Activated effector memory CD4-positive, alpha-beta T cell treated with Interleukin-2 at 50 U/mL for 16 hours (primary cell): ENCODE data around the gene DOCK9.

ENCODE experiments used
- DNase-seq: peaks from one replicate; pipeline ENCODE4 v3.0.0-alpha.2; 2020

The DOCK9 gene

DNA sequence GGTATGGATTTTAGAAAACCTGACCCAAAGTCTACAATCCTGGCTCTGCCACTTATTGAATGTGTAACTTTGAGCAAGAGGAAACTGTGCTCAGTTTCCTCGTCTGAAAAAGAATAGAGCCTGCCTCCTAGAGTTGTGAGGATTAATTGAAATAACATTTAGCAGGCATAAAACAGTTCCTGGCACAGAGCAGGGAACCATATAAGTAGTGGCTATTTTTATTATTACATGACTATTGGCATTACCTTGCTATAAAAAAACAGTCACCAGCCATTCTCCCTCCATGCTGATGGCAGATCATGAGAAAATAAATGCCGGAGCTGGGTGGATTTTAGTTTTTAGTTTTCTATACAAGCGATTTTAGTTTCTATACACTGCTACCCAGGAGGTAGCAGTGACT, 5.8 kb downstream of the DOCK9 start:
- DNase-seq, result no peak

DNA sequence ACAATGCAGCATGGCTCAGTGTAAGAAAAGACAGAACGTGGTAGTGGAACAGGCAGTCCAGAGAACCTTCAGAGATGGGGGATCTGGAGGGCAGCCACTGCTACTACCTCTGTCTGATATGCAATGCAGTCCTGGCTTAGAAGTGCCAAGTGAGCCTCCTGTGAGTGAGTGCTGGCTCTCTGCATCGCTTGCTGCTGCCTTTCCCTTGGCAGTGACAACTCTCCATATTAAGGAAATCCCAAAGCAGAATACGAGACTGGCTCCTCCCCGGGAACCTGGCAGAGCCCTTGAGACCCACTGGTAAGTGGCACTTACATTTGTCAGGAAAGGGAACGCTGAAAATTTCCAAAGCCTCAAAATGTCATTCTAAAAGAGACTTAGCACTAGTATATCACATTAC, 7.5 kb downstream of the DOCK9 start:
- DNase-seq, result no peak

DNA sequence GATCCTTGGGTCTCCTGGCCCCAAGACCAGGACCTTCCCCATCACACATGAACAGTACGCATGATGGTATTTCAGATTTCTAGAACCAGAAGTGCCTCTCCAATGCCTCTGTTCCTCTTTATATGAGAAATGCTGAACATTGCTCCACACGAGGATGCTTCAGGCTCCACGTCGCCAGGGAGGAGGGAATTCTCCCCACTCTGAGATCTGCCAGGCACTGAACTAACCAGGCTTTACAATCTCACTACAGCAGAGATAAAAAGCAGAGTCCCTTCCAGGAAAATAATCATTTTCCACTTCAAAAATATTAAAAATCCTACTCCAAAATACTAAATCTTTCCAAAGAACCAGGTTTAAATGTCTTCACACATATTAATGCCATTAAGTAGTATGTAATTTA, 10.4 kb downstream of the DOCK9 start:
- no peak for DNase-seq

- DNase-seq, result no peak
Observed at GRCh38 chr13:98966019-98966418, 11.8 kb downstream of the DOCK9 start.

- no peak for DNase-seq
Observed at GRCh38 chr13:98965325-98965724, 12.5 kb downstream of the DOCK9 start.

DNA sequence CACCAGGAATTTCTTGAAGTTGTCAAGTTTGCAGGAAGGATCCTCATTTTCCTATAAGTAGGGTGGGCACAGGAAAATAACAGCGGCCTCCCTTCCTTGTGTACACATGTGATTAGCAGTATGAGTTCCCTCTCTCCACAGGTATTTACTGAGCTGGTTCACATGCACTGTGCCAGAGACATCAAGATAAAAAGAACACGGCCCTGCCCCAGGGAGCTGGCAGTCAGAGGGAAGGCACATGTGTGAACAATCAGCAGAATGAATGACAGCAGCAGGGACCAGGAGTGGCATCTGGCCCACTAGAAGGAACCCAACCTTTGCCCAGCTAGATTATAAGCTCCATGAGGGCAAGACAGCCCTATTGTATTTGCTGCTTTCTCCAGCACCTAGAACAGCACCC, 13.9 kb downstream of the DOCK9 start:
- no peak for DNase-seq

- no peak for DNase-seq
Observed at GRCh38 chr13:98962901-98963590, 14.8 kb downstream of the DOCK9 start.

- DNase-seq, result no peak
Observed at GRCh38 chr13:98961503-98962105, 16.3 kb downstream of the DOCK9 start.

DNA sequence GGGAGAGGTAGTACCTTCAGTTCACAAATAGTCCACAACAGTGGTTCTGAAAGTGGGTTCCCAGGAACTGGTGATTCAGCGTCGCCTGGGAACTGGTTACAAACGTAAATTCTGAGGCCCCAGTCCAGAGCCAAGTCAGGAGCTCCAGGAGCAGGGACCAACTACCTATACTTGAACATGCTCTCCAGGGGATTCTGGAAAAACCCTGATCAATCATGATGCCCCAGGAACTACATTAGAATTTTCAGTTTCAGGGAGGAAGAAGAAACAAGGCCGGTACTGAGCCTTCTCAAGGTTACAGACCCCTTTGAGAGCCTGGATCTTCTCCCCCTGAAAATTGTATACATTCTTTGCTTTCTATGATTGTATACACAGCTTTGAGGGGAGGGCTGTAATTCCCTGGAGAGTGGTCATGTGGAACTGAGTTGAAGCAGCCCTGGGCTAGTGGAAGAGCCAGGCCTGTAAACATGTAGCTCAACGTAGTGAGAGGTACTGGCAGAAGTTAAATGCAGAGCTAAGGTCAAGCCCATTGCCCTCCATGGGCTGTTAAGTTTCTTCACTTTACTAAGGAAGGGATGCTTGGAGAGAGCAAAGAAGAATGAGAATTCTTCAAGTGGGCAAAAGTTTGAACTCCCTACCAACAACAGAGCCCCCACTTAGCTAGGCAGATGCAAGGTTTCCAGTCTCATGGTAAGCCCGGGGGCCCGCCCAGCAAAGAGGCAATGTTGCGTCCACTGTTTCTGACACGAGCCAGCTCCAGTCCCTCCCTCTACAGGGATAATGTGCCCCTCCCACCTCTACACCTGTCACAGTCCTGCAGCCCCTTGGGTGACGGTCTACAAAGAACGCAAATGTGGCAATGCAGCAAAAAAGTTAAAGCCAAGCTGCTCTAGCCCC, 17.0 kb downstream of the DOCK9 start:
- DNase-seq, result no peak

DNA sequence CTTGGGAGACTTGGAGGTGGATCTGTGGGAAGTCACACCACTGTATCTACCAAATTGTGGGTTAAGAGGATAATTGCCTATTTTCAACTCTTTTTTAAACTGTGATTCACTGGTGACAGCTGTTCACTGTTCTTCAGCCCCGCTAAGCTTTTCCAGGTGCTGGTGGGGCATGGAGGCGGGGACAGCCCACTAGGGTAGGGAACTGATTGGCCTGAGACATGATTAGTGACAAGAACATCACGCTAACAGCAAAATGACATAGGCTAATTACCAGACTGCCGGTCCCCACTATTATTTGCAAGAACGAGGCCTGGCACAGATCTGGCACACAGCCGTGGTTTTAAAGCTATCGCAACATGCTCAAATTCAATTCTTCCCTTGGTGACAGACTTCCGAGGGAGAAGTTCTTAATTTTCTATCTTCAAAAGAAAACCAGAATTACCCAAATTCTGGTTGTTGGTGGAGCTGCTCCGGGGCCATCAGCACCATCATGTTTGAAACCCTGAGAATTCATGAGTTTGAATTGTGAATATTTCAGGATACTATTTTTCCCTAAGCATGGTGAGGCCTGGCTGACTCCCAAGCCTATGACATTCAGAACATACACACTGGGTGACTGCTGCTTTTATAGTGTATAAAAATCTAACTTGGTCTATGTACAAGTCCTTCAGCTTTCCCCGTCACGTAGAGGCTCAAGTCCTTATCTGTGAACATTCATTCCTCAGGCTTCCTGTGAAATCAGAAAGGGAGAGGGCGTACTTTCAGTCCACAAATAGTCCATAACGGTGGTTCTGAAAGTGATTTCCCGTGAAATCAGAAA, 17.9 kb downstream of the DOCK9 start:
- DNase-seq, result no peak

DNA sequence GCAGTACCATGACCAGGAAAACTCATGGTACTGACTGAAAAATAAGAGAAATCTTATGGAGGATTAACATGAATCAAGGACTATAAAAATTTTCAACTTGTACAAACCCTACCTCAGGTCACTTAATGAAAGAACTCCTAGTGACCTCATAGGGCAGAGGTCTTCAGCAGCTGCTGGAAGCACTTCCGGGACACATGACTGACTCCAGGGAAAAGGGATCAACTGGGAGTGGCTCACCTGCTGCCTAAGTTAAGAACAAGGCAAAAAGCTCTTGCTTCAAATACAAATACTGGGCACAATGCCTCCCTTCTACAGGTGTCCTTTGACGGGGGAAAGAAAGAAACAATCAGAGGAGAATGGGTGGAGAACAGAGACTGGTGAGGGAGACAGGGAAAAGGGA, 18.6 kb downstream of the DOCK9 start:
- DNase-seq, result no peak

DNA sequence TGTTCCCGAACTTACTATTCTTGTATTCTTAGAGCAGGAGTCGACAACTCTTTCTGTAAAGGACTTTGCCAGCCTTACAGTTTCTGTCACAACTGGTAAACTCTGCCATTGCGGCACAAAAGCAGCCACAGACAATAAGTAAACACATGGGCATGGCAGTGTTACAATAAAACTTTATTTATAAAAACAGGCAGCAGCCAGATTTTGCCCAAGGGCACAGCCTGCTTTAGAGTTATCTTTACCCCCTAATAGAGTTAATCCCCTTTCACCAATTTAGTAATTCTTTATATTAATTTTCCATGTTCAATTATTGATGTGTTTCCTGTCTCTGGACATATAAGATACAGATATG, 19.4 kb downstream of the DOCK9 start:
- DNase-seq, result no peak

- no peak for DNase-seq
Observed at GRCh38 chr13:98957731-98958442, 20.0 kb downstream of the DOCK9 start.

DNA sequence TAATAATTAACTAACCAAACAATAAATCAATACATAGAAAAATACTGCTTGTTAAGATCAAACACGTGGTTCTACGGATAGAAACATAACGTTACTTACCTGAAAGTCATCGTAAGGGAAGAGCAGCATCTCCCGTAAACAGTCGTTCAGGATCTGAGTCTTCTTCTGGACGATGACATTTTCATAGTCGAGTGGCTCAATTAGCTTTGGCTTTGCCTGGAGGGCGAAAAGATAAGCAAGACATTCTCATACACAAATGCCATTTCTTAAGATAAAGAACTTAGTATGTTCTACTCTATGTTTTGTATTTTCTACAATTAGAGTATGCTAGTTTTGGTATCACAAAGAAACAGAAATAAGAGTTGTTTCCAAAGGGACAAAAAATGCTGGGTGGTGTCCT, 22.5 kb downstream of the DOCK9 start:
- no peak for DNase-seq

DNA sequence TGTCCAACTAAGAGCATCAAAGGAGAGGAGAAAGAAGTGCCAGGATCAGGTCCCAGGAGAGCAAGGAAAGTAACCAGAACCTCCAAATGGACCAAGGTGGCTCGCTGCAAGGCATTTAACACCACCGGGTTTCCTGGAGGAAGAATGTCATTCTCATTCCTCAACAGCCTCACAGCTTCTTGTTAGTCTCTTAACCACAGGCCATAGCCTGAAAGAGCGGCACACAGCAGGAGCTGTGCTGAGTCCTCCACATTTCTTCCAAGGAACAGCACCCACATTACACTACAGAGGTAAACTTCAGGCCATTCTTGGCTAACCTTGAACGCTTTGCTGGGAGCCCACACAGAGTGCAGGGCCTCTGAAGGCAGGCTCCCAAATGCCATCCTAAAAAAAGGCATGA, 23.6 kb downstream of the DOCK9 start:
- DNase-seq, result no peak

- DNase-seq, result no peak
Observed at GRCh38 chr13:98951266-98951665, 26.6 kb downstream of the DOCK9 start.

DNA sequence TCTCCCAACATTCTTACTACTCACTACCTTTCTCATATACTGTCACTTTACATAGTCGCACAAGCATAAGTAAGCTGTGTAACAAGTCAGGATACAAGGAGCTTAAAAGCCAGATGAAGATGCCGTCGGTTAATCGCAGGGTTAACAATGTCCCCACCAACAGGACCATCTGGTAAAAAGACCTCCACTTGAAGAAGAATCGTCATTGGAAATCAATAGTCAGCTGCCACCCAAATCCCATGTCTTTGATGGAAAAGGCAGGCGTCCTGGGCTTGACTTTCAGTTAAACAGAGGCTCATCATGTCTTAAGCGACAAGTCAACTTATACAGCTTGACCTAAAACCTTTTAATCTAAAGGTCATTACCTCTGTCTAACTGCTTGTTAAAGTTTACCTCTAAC, 27.2 kb downstream of the DOCK9 start:
- DNase-seq, result no peak

- DNase-seq, result no peak
Observed at GRCh38 chr13:98947925-98948324, 29.9 kb downstream of the DOCK9 start.

- no peak for DNase-seq
Observed at GRCh38 chr13:98945863-98946605, 31.8 kb downstream of the DOCK9 start.

GRCh38 chr13:98944336-98944735, 33.5 kb downstream of the DOCK9 start:
- no peak for DNase-seq

- no peak for DNase-seq
Observed at GRCh38 chr13:98942997-98943396, 34.9 kb downstream of the DOCK9 start.

DNA sequence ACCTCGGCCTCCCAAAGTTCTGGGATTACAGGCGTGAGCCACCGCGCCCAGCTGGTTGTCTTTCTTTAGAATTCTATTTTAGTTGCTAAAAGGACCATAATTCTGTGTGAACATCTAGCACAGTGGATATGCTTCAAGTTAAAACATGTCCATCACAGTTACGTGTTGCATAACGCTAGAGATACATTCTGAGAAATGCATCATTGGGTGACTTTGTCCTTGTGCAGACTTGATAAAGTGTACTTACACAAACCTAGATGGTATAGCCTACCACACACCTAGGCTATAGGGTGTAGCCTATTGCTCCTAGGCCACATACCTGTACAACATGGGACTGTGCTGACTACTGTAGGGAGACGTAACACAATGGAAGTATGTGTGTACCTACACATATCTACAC, 35.4 kb downstream of the DOCK9 start:
- DNase-seq, result no peak
